ENCODE measurements around the gene TTF2. TPM values are rescaled to one million over a fixed set of nuclear protein-coding genes. Genes with fewer than 3 reads are reported as not detected.

The TTF2 gene
- total RNA-seq, 1 donor from 2014 or later, result 53.0 TPM

DNA sequence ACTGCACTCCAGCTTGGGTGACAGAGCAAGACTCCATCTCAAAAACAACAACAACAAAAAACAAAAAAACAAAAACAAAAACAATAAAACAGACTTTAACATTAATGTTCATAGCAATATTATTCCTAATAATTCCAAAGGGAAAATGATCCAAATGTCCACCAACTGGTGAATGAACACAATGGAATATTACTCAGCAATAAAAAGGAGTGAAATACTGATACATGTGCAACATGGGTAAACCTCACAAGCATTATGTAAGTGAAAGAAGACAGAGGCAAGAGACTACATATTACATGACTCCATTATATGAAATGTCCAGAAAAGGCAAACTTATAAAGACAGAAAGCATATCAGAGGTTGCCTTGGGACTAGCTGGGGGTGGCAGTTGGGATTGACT lies 6.1 kb upstream of the TTF2 start:
- H3K4me3 ChIP-seq (ENCODE audit: low read depth, low read length), result no peak overlapping the region
- no peak for DNase-seq (ENCODE audit: low read depth)
- TF ChIP-seq, protein P1, sequence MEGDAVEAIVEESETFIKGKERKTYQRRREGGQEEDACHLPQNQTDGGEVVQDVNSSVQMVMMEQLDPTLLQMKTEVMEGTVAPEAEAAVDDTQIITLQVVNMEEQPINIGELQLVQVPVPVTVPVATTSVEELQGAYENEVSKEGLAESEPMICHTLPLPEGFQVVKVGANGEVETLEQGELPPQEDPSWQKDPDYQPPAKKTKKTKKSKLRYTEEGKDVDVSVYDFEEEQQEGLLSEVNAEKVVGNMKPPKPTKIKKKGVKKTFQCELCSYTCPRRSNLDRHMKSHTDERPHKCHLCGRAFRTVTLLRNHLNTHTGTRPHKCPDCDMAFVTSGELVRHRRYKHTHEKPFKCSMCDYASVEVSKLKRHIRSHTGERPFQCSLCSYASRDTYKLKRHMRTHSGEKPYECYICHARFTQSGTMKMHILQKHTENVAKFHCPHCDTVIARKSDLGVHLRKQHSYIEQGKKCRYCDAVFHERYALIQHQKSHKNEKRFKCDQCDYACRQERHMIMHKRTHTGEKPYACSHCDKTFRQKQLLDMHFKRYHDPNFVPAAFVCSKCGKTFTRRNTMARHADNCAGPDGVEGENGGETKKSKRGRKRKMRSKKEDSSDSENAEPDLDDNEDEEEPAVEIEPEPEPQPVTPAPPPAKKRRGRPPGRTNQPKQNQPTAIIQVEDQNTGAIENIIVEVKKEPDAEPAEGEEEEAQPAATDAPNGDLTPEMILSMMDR (conservative IDR thresholded peaks at IDR 0.05; ENCODE audit: low read depth, low read length), result no peak

DNA sequence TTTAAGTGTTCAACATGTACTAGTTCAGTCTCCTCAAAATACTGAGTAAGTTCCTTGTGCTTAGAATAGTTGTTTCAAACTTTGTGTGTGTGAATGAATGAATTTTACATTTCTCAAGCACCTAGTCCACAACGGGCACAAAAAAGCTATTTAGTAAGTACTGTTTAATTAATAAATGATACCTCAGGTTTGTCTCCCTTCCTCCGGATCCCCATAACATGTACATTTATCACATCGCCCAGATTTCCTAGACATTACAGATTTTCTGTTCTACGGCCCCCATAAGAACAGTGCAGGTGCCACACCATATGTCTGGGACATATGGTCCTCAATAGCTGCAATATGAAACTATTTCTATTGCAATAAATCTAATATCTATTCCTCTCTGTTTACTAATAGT lies 1.3 kb upstream of the TTF2 start:
- DNase-seq (ENCODE audit: low read depth), result no peak
- peak overlapping the region; percentile 92 for H3K4me3 ChIP-seq (ENCODE audit: low read depth, low read length)
- TF ChIP-seq, protein P1 (conservative IDR thresholded peaks at IDR 0.05; ENCODE audit: low read depth, low read length), result no peak

DNA sequence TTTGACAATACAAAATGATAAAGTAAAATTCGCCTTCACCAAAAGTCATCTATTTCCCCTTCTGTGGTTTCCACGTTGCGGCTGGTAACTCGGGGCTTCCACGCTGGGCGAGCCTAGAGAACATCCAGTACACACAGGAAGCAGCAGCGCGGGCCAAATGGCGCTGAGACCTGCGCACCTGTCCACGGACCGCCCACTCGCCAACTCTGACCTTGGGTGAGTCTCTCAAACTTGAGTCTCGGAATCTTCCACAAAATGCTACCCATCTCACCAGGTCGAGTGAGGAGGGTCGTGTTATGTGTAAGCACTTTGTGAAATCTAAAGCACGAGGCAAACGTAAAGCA lies 820 bp upstream of the TTF2 start:
- TF ChIP-seq, protein P1 (conservative IDR thresholded peaks at IDR 0.05; ENCODE audit: low read depth, low read length), result no peak
- no peak for DNase-seq (ENCODE audit: low read depth)

DNA sequence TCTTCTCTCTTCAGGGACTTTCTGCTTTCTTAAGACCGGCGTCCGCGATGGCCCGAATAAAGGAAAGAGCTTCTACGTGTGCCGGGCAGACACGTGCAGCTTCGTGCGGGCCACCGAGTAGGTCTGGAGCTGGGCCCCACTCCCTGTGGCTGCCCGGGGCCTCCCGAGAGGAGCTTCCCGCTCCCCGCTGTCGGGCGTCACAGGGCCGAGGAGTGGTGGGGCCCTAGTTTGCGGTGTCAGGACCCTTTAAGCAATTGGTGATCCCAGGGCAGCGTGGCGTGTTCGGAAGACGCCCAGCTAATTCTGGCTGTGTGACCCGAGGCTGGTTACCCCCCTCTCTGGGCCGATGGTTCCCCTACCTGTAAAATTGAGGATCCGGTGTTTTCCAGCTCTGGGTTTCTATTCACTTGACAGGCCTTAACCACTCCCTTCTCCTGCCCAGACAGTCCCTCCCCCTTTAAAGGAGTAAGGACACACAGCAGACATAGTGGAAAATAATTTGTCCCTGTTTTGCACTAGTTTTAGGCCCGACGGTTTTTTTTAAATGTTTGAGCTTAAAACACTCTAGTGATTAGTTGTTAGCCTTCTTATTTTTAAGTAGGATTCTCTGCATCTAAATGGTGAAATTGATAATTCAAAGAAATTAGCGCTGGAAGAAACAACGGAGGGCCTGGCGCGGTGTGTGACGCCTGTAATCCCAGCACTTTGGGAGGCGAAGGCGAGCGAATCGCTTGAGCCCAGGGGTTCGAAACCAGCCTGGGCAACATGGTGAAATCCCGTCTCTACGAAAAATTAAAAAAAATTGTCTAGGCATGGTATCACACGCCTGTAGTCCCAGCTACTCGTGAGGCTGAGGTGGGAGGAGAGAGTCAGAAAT lies 553 bp downstream of the TTF2 start:
- DNase-seq (ENCODE audit: low read depth), result peak; percentile 22
- TF ChIP-seq, protein P1 (conservative IDR thresholded peaks at IDR 0.05; ENCODE audit: low read depth, low read length), result no peak
- H3K4me3 ChIP-seq (ENCODE audit: low read depth, low read length), result peak overlapping the region; percentile 92

More for the DNA sequence above, 820 bp upstream of the TTF2 start:
- H3K4me3 ChIP-seq (ENCODE audit: low read depth, low read length), result peak overlapping the region; percentile 92

DNA sequence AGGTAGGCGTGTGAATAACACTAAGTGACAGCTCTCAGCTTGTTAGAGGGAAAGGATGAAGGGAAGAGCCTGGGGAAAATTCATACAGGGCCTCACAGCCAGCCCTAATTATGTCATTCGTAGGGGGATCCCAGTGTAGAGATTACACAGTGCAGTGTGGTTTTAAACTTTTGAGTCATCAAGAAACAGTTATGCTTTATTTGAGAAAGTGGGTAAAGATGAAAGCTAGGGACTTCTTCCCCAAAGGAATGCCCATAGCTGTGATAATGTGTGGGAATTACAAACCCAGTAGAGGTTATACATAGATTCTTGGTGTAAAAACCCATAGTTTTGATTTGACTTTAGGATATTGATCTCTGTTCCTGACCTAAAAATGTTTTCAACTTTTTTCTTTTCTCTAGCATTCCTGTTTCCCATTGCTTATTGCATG lies 1.9 kb downstream of the TTF2 start:
- H3K4me3 ChIP-seq (ENCODE audit: low read depth, low read length), result no peak overlapping the region
- DNase-seq (ENCODE audit: low read depth), result peak; percentile 18
- TF ChIP-seq, protein P1 (conservative IDR thresholded peaks at IDR 0.05; ENCODE audit: low read depth, low read length), result no peak

DNA sequence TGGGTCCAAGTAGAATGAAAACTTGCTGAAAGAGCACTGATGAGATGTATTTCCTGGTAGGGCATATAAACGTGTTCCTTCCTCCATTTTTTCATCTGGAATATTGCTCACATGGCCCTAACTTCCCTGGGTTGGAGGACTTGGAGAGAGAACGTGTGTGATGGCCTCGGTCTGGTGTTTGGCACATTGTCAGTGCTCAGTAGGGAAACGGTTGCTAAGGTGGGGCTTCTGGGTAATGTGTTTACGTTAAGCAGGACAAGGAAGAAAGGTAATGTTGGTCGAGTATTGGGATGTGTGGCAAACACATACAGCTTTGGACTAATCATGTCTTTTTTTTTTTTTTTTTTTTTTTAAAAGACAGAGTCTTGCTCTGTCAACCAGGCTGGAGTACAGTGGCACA lies 6.2 kb downstream of the TTF2 start:
- H3K4me3 ChIP-seq (ENCODE audit: low read depth, low read length), result no peak overlapping the region
- TF ChIP-seq, protein P1 (conservative IDR thresholded peaks at IDR 0.05; ENCODE audit: low read depth, low read length), result no peak
- DNase-seq (ENCODE audit: low read depth), result no peak
